Spleen (tissue), 11 donors: ENCODE data around the gene MAP1LC3B. TPM values are rescaled to one million over a fixed set of nuclear protein-coding genes. Genes with fewer than 3 reads are reported as not detected.

Experiments
- DNase-seq: peaks from one replicate; pipeline ENCODE4 v3.0.0-alpha.2; 2020
- H3K27ac ChIP-seq, 8 donors: fragments of 200-600 bp; sonication (generic) in 7 of 8; 1 replicate in 4 of 8; 2 replicates in 4 of 8; pipeline versions ENCODE4 v1.5.0 to v1.8.0; 2016 to 2021; ENCODE audit warnings: inconsistent platforms in 4 of 8, mild to moderate bottlenecking in 4 of 8, moderate library complexity in 1 of 8
- H3K27me3 ChIP-seq, 7 donors: fragments of 200-600 bp; sonication (generic) in 6 of 7; replicated peaks in 1 of 7; 1 replicate in 4 of 7; 2 replicates in 3 of 7; pipeline versions ENCODE4 v1.5.0 to v1.8.0; 2016 to 2021; ENCODE audit warnings: inconsistent platforms in 3 of 7, mild to moderate bottlenecking in 1 of 7
- H3K36me3 ChIP-seq, 6 donors: fragments of 200-600 bp; sonication (generic) in 5 of 6; 1 replicate in 4 of 6; 2 replicates in 2 of 6; pipeline versions ENCODE4 v1.5.0 to v1.8.0; 2016 to 2021; ENCODE audit warnings: inconsistent platforms in 2 of 6
- H3K4me1 ChIP-seq, 6 donors: fragments of 200-600 bp; sonication (generic) in 5 of 6; 1 replicate in 3 of 6; 2 replicates in 3 of 6; pipeline versions ENCODE4 v1.5.0 to v1.8.0; 2016 to 2021; ENCODE audit warnings: inconsistent platforms in 3 of 6
- H3K4me3 ChIP-seq, 8 donors: fragments of 200-600 bp; sonication (generic) in 7 of 8; 1 replicate in 4 of 8; 2 replicates in 4 of 8; pipeline versions ENCODE4 v1.5.0 to v1.8.0; 2016 to 2021; ENCODE audit warnings: inconsistent platforms in 4 of 8, mild to moderate bottlenecking in 4 of 8, moderate library complexity in 2 of 8
- H3K9me3 ChIP-seq, 8 donors: fragments of 200-600 bp; sonication (generic) in 7 of 8; 1 replicate in 4 of 8; 2 replicates in 4 of 8; pipeline versions ENCODE4 v1.5.0 to v1.8.0; 2016 to 2021; ENCODE audit warnings: inconsistent platforms in 4 of 8
- CTCF ChIP-seq, 11 experiments: fragments of 200-600 bp in 7 of 11; fragments of 450-650 bp in 4 of 11; sonication (generic) in 4 of 11; IDR thresholded peaks in 8 of 11; conservative IDR thresholded peaks in 3 of 11; 1 replicate in 7 of 11; 2 replicates in 4 of 11; pipeline versions ENCODE4 v1.4.0 to v1.8.0; 2016 to 2021; ENCODE audit warnings: antibody characterized with exemption in 11 of 11, inconsistent platforms in 4 of 11, mild to moderate bottlenecking in 1 of 11
- POLR2A ChIP-seq, 3 donors: fragments of 450-650 bp; IDR thresholded peaks; one replicate each; pipeline ENCODE4 v1.5.1; 2017; ENCODE audit warnings: antibody characterized with exemption in 3 of 3, mild to moderate bottlenecking in 1 of 3
- POLR2AphosphoS5 ChIP-seq, 3 donors: sonication (generic); formaldehyde crosslinking; IDR thresholded peaks; one replicate each; pipeline ENCODE4 v1.5.1; 2017; ENCODE audit warnings: antibody characterized with exemption in 3 of 3
- WGBS, 5 donors: extraction: QIAGEN DNeasy Blood & Tissue Kit in 3 of 5; methylation state at CpG; one replicate each; pipeline versions ENCODE4 v1.1.5 to v1.1.7; 2013 to 2018; 5-methylcytosine and 5-hydroxymethylcytosine counted together
- intact Hi-C: fragments of 100-400 bp; cut with DNase I; formaldehyde crosslinking; loops from one replicate; pipeline ENCODE4 v1.15.0; 2023; ENCODE audit warnings: low total_unique reads
- polyA plus RNA-seq, 3 donors: library from polyadenylated mRNA; stranded (reverse); fragments of 200-250 nt; gene quantifications; one replicate each; pipeline ENCODE4 v1.2.1, GENCODE V29; 2013
- total RNA-seq, 7 donors: library from RNA; depleted of rRNA in 3 of 7; stranded (reverse); fragments of >200 nt in 3 of 7; fragmentation: NEBNext Ultra II Directional in 4 of 7; extraction: Animal tissue kit (Norgen Biotek cat#: 25700) in 4 of 7; gene quantifications; one replicate each; pipeline versions ENCODE4 v1.1.0 to v1.2.1, GENCODE V29; 2016 to 2021
- donor health status: healthy with polysubstance abuse.
- donor health status: DM: no; HTN: no; CAD: no; lungs with moderate emphysema.
- donor health status: DM: no; HTN: no; CAD: no.
- donor health status: Bipolar disorder and iron deficiency.
- donor health status: healthy.
- donor health status: DM: no; HTN: no; CAD: no.
- donor health status: DM: yes; HTN: yes; CAD: no.

The MAP1LC3B gene
- total and polyA plus RNA-seq, 10 donors, result 32.3 to 71.4 (median 54.9) TPM

- H3K27ac ChIP-seq, result peak overlapping the region; percentile 91 to 99 (median 98)
- H3K4me1 ChIP-seq, result peaks cover 21 to 81% (median 64%) of the 10 kb centered on the region in 6 donors
- intact Hi-C loops, result no loop called here
- no peaks in the 10 kb centered on the region for H3K9me3 ChIP-seq
- DNase-seq, result peak; percentile 93
- H3K27me3 ChIP-seq, result no peaks in the 10 kb centered on the region
- peak overlapping the region; percentile 36 to 82 (median 69) for H3K4me3 ChIP-seq
- WGBS, 5 donors, result 9 to 31% (median 10%) methylated on average over 14 to 44 of the region's 44 CpGs
- H3K36me3 ChIP-seq, result peaks cover 0 to 14% (median 0%) of the 10 kb centered on the region in 6 donors
- no peak for TF ChIP-seq POLR2A (IDR thresholded peaks at IDR 0.05)
- no peak for TF ChIP-seq CTCF (IDR thresholded peaks at IDR 0.05 in 8 of 11, conservative IDR thresholded peaks at IDR 0.05 in 3 of 11)
- no peak for TF ChIP-seq POLR2AphosphoS5 (IDR thresholded peaks at IDR 0.05)
These were observed 699 bp upstream of the MAP1LC3B start for GRCh38 chr16:87391324-87391949.

- H3K4me1 ChIP-seq, result peaks cover 24 to 82% (median 55%) of the 10 kb centered on the region in 6 donors
- H3K4me3 ChIP-seq, result peak overlapping the region; percentile 50 to 82 (median 70)
- H3K9me3 ChIP-seq, result no peaks in the 10 kb centered on the region
- H3K27ac ChIP-seq, result peak overlapping the region in 7 of 8 donors; percentile 97 to 99 (median 98)
- peaks cover 0 to 18% (median 0%) of the 10 kb centered on the region in 6 donors for H3K36me3 ChIP-seq
- H3K27me3 ChIP-seq, result no peaks in the 10 kb centered on the region
- intact Hi-C loops, result no loop called here
- peak; percentile 94 for DNase-seq
- WGBS, 5 donors, result 3 to 7% (median 3%) methylated on average over 27 to 53 of the region's 53 CpGs
- TF ChIP-seq CTCF (IDR thresholded peaks at IDR 0.05 in 8 of 11, conservative IDR thresholded peaks at IDR 0.05 in 3 of 11) (peak in 7 of 11 experiments; percentile 17 to 54 (median 37)), POLR2AphosphoS5 (IDR thresholded peaks at IDR 0.05) (peak in 2 of 3 donors; percentile 20 to 55), POLR2A (IDR thresholded peaks at IDR 0.05) (no peak)
These were observed 914 bp downstream of the MAP1LC3B start for GRCh38 chr16:87392821-87393679.

GRCh38 chr16:87393680-87394055 lies 1.5 kb downstream of the MAP1LC3B start:
- WGBS, 5 donors, result 89 to 93% (median 91%) methylated on average over 6 of the region's 6 CpGs
- intact Hi-C loops, result no loop called here
- no peaks in the 10 kb centered on the region for H3K9me3 ChIP-seq

More at GRCh38 chr16:87393680-87394055, 1.5 kb downstream of the MAP1LC3B start:
- H3K36me3 ChIP-seq, result peaks cover 0 to 24% (median 4%) of the 10 kb centered on the region in 6 donors
- peaks cover 24 to 80% (median 49%) of the 10 kb centered on the region in 6 donors for H3K4me1 ChIP-seq
- DNase-seq, result no peak
- H3K4me3 ChIP-seq, result peak overlapping the region in 7 of 8 donors; percentile 50 to 82 (median 69)
- peak overlapping the region in 5 of 8 donors; percentile 97 to 99 (median 98) for H3K27ac ChIP-seq
- TF ChIP-seq POLR2AphosphoS5 (IDR thresholded peaks at IDR 0.05) (no peak), POLR2A (IDR thresholded peaks at IDR 0.05) (no peak), CTCF (IDR thresholded peaks at IDR 0.05 in 8 of 11, conservative IDR thresholded peaks at IDR 0.05 in 3 of 11) (no peak)
- no peaks in the 10 kb centered on the region for H3K27me3 ChIP-seq
